GM18519 (cell line): ENCODE results near the gene CAMTA1.

Source experiments
- ATAC-seq: cut with Tn5 transposase; IDR thresholded peaks from one replicate; pipeline ENCODE4 v1.9.1; 2021; ENCODE audit warnings: mild to moderate bottlenecking, moderate library complexity; ENCODE audit not compliant: unreplicated experiment, low FRiP score

Gene CAMTA1

GRCh38 chr1:6996866-6997265 lies 211.6 kb downstream of the CAMTA1 start:
- no peak for ATAC-seq

- no peak for ATAC-seq
Measured at GRCh38 chr1:6998267-6998666, 213.0 kb downstream of the CAMTA1 start.

- ATAC-seq, result no peak
Measured at GRCh38 chr1:6999826-7000225, 214.6 kb downstream of the CAMTA1 start.

- no peak for ATAC-seq
Measured at GRCh38 chr1:7000720-7001119, 215.5 kb downstream of the CAMTA1 start.

GRCh38 chr1:7002728-7003127 lies 217.5 kb downstream of the CAMTA1 start:
- ATAC-seq, result no peak

- ATAC-seq, result no peak
Measured at GRCh38 chr1:7003676-7004075, 218.4 kb downstream of the CAMTA1 start.

- no peak for ATAC-seq
Measured at GRCh38 chr1:7004181-7004580, 218.9 kb downstream of the CAMTA1 start.

GRCh38 chr1:7005762-7006161 lies 220.5 kb downstream of the CAMTA1 start:
- ATAC-seq, result no peak

- ATAC-seq, result no peak
Measured at GRCh38 chr1:7006996-7007871, 222.0 kb downstream of the CAMTA1 start.

- ATAC-seq, result no peak
Measured at GRCh38 chr1:7007902-7008301, 222.6 kb downstream of the CAMTA1 start.

- no peak for ATAC-seq
Measured at GRCh38 chr1:7008331-7008730, 223.1 kb downstream of the CAMTA1 start.

GRCh38 chr1:7008975-7009740 lies 223.9 kb downstream of the CAMTA1 start:
- no peak for ATAC-seq

- no peak for ATAC-seq
Measured at GRCh38 chr1:7009741-7010525, 224.7 kb downstream of the CAMTA1 start.

GRCh38 chr1:7010534-7011200 lies 225.4 kb downstream of the CAMTA1 start:
- no peak for ATAC-seq

- ATAC-seq, result no peak
Measured at GRCh38 chr1:7011826-7012225, 226.6 kb downstream of the CAMTA1 start.

GRCh38 chr1:7012461-7012924 lies 227.2 kb downstream of the CAMTA1 start:
- ATAC-seq, result no peak

GRCh38 chr1:7013833-7014639 lies 228.8 kb downstream of the CAMTA1 start:
- ATAC-seq, result no peak

GRCh38 chr1:7014640-7014930 lies 229.3 kb downstream of the CAMTA1 start:
- ATAC-seq, result no peak

- no peak for ATAC-seq
Measured at GRCh38 chr1:7015022-7015421, 229.8 kb downstream of the CAMTA1 start.

GRCh38 chr1:7018351-7018750 lies 233.1 kb downstream of the CAMTA1 start:
- no peak for ATAC-seq
